Activated T-cell treated with anti-CD3 and anti-CD28 coated beads for 1 hour (primary cell): Measurements from ENCODE around the gene CDK5RAP2.

ENCODE experiments used
- DNase-seq: peaks from one replicate; pipeline ENCODE4 v3.0.0-alpha.2; 2020; ENCODE audit warnings: low read depth

The CDK5RAP2 gene

DNA sequence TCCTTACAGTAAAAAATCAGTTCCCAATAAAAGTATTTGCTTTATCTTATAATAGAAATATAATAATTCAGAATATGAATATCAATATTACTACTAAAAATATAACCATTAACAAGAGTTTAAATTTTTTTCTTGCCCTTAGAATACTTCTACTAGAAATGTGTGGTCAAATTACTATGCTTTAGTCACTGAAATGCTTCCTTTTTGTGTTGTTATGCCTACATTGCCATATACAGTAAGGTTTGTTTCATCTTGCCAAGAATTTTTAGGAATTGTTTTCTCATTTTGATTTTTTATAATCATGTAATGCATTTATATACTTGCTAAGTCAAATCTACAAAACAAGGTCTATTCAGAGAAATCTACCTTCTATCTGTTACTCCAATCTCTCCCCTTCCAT is 181.7 kb downstream of the CDK5RAP2 start:
- DNase-seq, result no peak

DNA sequence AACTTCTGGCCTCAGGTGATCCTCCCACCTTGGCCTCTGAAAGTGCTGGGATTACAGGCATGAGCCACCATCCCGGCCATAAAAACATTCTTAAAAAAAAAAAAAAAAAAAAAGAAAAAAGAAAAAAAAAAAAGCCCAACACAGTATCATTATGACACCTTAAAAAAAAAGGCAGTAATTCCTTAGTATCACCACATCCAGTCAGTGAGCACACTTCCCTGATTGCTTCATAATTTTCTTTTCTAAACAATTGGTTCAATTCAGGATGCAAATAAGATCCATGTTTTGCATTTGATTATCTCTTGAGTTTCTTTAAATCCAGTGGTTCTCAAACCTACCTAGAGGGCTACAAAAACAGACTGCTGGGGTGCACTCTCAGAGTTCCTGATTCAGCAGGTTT is 182.5 kb downstream of the CDK5RAP2 start:
- no peak for DNase-seq

DNA sequence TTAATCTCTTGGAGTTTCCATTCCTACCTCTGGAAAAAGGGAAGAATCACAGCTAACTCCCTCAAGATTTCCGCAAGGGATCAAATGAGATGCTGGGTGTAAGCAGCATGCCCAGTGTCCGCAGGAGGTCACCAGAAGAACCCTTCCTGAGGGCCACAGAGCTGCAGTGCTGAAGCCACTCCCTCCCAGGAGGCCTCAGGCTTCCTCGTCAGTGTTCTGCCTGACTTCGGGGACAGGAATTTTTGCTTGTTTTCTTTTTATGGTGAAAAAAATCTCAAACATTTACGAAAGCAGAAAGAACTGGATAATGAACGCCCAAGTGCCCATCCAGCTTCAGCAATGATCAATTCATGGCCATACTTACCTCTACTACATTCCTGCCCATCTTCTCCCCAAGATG is 183.0 kb downstream of the CDK5RAP2 start:
- no peak for DNase-seq

DNA sequence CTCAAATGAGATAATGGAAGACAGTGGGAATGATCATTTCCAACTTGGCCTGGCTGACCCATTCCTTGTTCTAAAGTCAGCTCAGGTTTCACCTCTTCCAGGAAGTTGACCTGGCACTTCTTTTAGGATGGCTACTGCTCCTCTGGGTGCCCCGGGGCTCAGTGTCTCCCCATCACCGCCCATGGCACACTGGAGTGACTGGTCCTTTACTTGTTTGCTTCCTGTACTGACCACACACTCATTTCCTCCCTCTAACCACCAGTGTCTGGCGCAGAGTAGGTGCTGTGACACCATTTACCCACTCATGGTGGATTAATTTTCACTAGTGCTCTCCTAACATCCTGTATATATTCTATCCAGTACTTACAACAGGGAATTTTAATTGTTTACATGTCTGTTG is 183.5 kb downstream of the CDK5RAP2 start:
- no peak for DNase-seq

DNA sequence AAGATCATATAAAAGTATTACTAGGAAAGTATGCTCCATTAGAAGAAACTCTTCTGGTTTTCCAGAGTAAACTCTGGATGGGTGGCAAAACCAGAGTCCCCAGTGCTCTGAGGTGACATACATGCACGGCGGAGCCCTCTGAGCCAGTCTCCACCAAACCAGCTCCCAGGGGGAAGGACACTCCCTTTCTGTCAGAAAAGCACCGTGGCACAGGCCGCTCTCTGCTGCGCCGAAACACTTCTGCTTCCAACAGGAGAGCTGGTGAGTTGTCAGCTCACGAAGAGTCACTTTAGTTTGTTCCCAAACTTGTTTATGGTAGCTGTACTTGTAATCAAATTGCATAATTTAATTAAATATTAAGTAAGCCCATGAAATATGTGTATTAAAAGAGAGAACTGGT is 184.6 kb downstream of the CDK5RAP2 start:
- DNase-seq, result no peak

DNA sequence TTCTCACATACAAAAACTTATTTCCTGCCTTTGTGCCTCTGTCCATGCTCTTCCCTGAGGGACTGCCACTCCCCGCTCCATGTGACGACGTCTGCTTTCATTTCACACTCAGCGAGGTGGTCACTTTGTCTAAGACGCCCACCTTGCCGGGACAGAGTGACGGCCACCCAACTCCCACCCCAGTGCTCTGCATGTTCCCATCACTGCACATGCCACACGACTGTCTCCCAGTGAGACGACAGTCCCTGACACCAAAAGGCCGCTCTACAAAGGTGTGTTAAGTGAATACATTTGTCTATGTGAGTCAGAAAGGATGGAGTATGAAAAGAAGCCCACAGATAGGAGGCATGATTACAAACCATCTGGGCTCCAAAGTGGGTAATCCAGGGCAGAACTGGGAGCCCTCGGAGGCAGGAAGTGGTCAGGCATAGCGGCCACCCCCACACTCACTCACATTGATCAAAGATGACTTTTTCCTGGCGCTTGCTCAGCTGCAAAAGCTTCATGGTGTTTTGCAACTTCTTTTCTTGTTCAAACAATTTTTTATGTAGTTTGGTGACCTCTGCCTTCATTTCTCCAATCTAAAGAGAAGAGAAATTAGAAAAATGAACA is 185.8 kb downstream of the CDK5RAP2 start:
- DNase-seq, result no peak

DNA sequence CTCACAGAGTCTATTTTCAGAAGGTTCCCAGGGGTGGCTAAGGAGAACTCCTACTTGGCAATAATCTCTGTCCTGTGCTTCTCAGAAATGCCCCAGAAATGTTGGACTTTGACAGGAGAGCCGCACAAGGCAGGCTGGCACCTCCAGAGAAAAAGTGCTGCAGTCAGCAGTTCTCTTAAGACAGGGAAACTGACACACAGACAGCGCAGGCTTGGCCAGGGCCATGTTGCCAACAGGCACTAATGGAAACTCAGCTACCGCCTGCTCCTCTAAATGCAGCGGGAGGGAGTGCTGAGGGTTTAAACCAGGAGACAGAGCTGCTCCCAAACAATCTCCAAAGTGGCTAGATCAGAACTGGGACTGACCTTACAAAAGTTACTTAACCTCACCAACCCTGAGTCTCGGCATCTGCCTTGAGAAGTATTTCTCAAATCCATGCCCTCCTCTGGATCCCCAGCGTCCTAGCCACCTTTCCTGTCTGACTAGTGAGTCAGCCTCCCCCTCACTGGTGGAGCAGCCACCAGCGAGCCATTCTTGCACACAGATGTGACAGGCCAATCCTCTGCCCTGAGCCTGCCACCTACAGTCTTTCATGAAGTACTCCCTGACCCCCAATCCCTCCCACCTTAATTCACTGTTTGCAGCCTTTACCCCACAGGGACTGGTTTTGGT is 186.4 kb downstream of the CDK5RAP2 start:
- DNase-seq, result no peak

DNA sequence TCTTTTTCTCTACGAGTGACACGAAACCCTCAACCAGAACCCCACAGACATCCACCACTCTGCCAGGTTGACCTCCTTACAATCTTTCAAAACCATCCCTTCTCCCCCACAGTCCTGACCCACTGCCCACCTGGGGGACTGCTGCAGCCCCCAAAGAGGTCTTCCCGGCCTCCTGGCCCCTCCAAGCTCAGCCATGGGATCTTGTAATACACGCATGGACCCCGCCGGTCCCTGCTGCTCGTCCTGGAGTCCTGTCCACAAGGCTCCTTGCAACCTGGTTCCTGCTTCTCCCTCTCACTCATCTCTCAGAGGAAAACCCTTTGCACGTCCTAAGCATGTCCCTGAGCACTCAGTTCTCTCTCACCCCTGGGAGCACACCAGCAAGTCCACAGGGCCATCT is 187.3 kb downstream of the CDK5RAP2 start:
- no peak for DNase-seq

DNA sequence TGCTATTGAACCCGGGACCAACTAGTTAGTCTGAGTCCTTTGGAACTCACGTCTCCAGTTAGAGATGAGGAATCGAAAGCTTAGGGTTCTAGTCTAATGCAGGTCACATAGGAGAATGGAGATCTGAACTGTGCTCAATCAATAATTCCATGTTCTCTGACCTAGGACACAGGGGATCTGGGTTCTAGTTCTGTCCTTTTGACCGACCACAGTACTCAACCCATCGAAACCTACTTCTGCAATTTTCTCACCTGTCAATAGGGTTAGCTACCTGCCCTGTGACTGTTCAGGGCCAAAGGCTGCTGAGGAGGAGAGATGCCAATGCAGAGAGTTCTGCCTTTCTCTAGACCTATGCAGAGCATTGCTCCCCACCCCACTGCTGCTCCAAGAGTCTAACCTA is 187.7 kb downstream of the CDK5RAP2 start:
- DNase-seq, result no peak

DNA sequence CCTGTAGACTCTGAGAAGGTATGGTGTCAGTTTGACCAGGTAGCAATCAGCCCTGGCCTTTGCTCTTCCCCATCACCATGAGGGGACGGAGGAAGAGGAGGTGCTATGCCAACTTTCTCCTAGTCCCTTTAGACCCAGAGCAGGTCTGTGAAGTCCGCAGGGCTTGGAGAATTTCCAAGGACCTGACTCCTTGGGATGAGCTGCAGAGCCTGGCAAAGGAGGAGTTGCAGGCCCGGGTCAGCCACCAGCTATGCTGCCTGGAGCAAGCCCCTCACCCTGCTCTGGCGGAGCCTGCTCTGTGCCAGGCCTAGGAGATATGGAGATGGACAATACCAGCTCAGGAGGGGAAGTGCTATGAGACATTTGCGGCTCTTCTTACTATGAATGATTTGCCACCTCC is 188.3 kb downstream of the CDK5RAP2 start:
- DNase-seq, result no peak

DNA sequence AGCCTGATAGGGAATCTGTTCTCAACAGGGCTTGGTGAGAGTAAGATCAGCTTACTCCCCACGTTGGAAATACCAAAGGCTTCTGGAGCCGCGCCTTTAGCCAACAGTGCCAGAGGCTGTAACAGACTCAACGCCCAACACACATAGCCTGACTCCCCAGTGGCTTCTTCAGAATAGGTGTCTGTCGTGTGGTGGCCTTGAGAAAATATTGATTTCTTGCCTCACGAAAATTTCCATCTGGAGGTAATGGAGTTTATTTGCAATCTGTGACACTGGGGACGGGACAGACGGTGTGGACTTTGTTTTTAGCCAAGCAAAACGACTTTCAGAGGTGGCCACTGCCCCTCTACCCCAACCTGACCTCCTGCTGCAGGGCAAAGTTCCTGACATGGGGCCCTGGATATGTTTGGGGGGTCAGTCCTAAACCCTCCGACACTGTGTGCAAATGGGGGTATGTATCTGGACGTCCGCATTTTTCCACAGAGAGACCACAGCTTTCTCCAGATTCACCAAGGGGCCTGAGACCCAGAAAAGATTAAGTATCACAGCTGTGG is 189.3 kb downstream of the CDK5RAP2 start:
- DNase-seq, result no peak

DNA sequence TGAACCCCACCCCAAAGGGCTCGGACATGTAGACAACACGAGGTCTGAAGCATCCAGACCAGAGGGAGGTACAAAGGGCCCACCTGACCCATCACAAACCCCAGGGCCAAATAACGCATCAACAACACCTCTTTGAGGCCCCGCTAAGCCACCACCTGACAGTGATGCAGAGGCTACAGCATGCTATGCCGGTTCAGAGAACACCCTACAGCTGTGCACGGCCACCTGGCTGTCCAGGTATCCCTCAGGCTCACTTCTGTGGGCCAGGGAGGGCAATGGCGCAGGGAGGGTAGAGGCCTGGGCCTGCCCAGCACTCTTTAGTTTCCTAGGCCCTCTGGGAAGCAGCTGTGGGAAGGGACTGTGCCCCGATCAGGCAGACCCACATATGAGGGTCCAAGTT is 190.1 kb downstream of the CDK5RAP2 start:
- DNase-seq, result no peak

DNA sequence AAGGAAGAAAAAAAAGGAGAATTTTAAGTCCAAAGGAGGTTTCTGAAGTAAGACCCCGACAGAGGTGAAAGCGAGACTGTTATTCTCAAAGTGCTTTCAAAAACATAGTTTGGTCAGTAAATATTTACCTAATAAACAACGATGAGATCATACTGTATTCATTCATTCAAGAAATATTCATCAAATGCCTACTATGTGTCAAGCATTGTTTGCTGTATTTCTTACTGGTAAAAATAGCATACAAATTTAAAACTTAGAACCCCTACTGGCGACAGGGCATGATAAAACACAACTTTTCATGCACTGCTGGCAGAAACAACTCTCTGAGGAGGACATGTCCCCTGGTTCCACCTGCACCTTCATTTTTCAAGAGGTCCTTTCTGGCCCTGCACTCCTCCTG is 190.7 kb downstream of the CDK5RAP2 start:
- no peak for DNase-seq

DNA sequence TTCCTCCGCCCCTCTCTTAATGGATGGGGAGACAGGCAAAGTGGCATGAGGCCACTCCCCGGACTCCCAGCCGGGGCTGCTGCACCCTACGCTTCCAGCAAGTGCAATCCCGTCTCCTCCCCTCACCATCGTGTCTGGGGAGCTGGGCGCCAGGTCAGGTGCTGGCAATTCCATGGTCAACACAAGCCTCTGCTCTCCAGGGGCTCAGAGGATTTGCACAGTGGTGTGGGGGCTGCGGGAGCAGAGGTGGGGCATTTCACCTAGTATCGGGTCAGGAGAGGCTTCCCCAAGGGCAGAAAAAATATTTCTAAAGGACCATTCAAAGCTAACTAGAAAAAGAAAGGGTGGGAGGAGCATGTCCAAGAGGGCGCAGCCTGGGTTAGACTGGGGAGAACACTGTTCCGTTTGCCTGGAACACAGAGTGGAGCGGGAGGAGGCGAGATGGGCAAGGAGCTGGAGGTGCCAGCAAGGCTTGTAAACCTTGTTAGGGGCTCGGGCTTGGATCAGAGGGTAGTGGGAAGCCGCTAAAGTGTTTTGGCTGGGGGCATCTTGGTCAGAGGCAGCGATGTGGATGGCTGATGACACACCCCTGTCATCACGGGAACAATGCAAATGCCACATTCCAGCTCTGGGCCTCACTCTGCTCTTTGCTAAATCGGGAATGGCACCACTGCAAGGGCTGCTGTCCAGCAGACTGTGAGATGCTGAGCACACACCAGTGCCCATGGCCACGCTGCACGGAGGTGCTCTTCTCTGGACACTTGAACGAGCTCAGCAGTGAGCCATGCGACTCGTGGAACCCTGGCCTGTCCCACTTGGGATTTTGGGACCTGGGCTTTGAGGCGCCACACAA is 191.7 kb downstream of the CDK5RAP2 start:
- no peak for DNase-seq

DNA sequence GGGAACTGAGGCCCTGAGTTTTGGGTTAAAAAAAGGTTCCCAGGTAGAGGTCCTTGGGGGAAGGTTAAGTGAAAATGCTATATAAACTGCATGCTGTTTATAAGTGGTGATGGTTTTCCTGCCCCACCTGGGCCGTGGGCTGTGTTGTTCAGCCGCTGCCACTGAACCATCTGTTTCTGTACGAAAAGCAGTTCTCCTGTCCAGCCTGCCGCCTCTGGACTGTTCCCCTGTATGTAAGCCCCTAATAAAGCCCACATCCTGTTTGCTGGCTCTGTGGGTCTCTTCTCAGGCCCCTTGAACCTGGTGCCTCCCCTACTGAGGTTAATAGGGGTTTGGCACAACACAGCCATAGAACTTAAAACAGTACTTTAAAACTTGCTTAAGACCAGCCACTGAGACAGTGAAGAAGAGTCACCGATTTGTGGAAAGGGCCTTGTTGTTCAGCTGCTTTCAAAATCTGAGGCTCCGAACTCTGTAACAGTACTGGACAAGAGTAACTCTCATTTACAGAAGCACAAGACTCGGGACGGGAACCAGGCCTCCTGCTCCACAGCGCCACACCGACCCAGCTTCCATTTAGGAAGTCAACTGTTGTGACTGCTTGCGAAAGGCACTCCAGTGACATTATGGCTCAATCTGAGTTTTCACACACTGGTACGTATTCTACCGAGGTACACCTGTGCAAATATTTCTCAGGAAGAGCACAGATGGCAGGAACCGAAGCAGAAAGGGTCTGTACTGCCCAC is 192.5 kb downstream of the CDK5RAP2 start:
- DNase-seq, result no peak

DNA sequence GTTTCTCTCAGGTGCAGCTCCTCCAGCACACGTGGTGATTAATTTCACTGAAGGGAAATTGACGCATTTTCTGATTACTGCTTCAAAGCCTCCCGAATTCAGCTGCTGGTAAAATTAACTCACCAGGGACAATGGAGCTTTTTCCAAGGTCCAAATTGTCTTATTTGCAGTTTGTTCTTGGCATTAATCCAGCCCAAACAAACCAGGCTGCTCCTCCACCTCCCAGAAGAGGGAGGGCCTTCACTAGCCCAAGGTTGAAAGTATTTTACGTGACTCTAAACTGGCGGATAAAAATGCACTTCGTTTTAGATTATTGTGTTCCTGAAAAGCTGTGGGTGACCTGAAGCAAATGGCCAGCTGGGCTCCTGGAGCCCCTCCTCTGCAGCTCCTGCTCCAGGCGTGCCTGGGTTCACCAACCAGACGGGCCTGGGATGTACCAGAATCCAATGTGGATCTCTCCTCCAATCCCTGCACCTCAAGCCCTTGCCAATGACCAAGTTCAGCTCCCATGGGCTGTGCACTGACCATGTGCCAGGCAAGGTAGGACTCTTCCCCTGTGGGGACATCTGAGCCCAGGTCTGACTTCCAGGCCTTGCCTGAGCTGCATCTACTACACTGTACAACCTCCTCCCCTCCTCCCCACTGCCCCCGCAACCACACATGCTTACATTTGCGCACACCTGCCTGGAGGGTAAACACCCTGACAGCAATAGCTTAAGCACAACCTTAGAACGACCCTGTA is 193.4 kb downstream of the CDK5RAP2 start:
- DNase-seq, result no peak

DNA sequence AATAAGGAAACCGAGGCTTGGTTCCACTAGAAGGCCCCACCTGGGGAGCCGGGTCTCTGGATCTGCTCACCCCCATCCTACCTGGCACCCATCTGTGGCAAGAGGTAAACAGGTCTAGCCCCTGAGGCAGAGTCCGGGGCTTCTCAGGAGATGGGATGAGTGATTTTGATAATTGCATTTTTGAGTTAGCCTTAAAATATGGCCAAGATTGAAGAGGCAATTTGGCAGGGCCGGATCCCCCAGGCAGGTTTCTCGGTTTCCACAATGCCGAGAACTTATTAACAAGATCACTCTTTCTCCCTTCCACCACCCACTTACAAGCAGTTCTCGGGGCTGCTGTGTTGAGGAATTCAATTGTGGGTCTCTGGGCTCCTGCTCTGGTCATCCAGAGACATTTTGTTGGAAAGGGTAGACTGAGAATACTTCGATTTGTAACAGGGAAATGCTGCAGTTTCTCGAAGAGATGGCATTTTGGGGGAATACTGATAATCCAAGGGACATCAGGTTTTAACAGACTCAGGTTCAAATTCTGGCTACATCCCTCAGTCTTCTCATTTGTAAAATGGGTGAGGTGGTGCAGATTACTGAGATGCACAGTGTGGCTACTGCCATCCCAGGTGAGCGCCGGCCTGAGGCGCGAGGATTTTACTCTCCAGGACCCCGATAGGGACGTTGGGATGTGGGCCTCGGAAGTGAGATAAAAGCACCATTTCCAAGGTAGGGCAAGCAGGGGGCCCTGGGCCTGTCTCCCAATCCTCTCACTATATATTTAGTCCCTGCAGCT is 194.2 kb downstream of the CDK5RAP2 start:
- no peak for DNase-seq

DNA sequence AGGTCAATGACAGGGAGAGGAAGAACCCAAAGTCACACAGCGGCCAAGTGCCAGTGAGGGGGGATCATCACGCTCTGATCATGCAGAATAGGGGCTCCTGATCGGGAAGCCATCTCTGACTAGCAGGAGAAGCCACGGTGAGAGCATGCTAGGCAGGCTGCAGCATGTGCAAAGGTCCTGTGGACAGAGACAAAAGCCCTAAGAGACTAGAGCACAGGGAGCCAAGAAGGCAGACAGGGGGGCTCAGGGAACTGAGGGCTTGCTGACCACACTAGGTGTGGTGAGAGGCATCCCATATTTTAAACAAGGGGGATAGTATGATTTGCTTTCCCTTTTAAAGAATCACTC is 195.1 kb downstream of the CDK5RAP2 start:
- DNase-seq, result no peak

DNA sequence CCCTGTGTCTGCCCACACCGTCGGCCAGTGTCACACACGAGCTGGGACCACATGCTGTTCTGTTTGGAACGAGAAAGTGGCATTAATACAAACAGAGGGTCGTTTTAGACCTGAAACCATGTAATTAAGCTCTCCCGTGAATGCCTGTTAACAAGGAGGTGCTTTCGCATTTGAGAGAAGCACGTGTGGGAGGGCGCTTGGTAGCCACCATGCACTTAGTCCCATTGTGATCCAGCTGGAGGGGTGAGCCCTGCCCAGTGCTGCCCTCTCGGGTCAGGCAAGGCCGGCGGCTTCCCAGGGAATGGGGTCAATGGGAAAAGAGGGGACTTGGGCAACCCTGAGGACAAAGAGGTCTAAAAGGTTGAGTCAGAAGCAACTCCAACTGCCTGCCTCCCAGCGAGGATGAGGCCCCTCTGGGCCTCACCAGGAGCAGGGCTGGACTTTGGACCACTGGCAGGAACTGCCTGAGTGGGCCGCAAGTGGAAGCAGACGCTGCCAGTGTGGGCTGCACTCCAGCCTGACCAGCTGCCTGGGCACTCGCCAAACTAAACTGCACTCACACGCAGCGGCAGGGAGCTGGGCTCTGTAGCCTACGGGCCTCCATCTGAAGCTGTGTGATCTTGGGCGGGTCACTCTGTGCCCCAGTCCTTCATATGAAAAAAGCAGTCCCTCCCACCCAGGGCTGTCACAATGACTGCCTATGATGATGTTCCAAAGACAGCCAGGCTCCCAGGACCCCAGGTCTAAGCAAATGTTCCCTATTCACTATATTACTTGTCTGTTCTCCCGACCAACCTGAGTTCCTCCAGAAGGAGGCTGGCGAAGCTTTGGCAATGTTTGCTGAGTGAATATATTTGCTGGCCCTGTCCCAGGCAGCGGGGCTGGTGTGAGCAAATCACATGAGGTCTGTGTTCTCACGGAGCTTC is 195.7 kb downstream of the CDK5RAP2 start:
- DNase-seq, result no peak

DNA sequence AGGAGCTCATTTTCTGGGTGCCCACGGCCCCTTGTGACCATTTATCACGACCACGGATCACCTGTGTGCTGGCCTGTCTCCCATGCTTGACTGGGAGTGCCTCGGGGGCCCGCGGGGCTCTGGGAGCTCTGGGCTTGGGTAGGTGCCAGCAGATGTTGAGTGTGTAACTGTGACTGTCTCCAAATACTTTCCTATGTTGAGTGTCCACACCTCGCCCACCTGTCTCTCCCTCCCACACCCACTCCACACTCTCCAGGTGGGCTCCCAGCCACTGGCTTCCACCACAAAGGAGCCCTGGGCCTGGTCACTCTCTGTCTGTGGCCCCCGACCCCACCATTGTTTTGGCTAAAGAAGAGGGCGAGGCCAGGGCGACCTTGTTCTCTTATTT is 196.4 kb downstream of the CDK5RAP2 start:
- DNase-seq, result no peak
